Neuronal stem cell (in vitro differentiated cells): ENCODE measurements around the gene TLCD3A. TPM values are rescaled to one million over a fixed set of nuclear protein-coding genes. Genes with fewer than 3 reads are reported as not detected.
A peak's percentile ranks its signal among the peaks of the same experiment; 100 is the strongest.

Experiments
- DNase-seq: peaks from one replicate; pipeline ENCODE4 v3.0.0-alpha.2; 2013; ENCODE audit warnings: low spot score
- H2AFZ ChIP-seq: one replicate; pipeline ENCODE4 v1.6.1; 2013; ENCODE audit warnings: mild to moderate bottlenecking, low read length, inconsistent platforms
- H2AK5ac ChIP-seq: 2 replicates; pipeline ENCODE4 v1.6.1; 2013; ENCODE audit warnings: low read depth, mild to moderate bottlenecking, inconsistent platforms, low read length, moderate library complexity, mixed read lengths
- H2BK120ac ChIP-seq: 2 replicates; pipeline ENCODE4 v1.6.1; 2013; ENCODE audit warnings: low read depth, mild to moderate bottlenecking, inconsistent platforms, low read length, moderate library complexity, mixed read lengths
- H2BK12ac ChIP-seq: one replicate; pipeline ENCODE4 v1.6.1; 2013; ENCODE audit warnings: low read length, inconsistent platforms
- H2BK15ac ChIP-seq: 2 replicates; pipeline ENCODE4 v1.6.1; 2013; ENCODE audit warnings: mild to moderate bottlenecking, low read length, inconsistent platforms, mixed read lengths
- H2BK5ac ChIP-seq: one replicate; pipeline ENCODE4 v1.6.1; 2013; ENCODE audit warnings: inconsistent platforms, mild to moderate bottlenecking, low read length, moderate library complexity
- H3K14ac ChIP-seq: one replicate; pipeline ENCODE4 v1.6.1; 2013; ENCODE audit warnings: low read length, inconsistent platforms
- H3K18ac ChIP-seq: 2 replicates; pipeline ENCODE4 v1.6.1; 2013; ENCODE audit warnings: low read length, inconsistent platforms
- H3K23ac ChIP-seq: 2 replicates; pipeline ENCODE4 v1.6.1; 2013; ENCODE audit warnings: low read depth, mild to moderate bottlenecking, mixed read lengths, low read length, inconsistent platforms; ENCODE audit not compliant: poor library complexity
- H3K27ac ChIP-seq: replicated peaks from 3 replicates; pipeline ENCODE4 v1.5.1; 2013; ENCODE audit warnings: low read length, inconsistent platforms
- H3K27me3 ChIP-seq, 3 experiments: 2 replicates each; pipeline ENCODE4 v1.6.1; 2013; ENCODE audit warnings: low read length in 3 of 3, mild to moderate bottlenecking in 2 of 3, inconsistent platforms in 1 of 3, low read depth in 1 of 3, mixed read lengths in 1 of 3, moderate library complexity in 1 of 3; ENCODE audit not compliant: control insufficient read depth in 3 of 3, insufficient read depth in 3 of 3
- H3K36me3 ChIP-seq, 2 donors: replicated peaks in 1 of 2; 2 replicates each; pipeline ENCODE4 v1.6.1; 2013; ENCODE audit warnings: low read length in 2 of 2; ENCODE audit not compliant: control insufficient read depth in 2 of 2, insufficient read depth in 2 of 2
- H3K4ac ChIP-seq: 2 replicates; pipeline ENCODE4 v1.6.1; 2013; ENCODE audit warnings: inconsistent platforms, mild to moderate bottlenecking, low read length, moderate library complexity
- H3K4me1 ChIP-seq, 2 donors: 1 replicate in 1 of 2; 2 replicates in 1 of 2; pipeline ENCODE4 v1.6.1; 2013; ENCODE audit warnings: low read length in 2 of 2, low read depth in 1 of 2; ENCODE audit not compliant: control insufficient read depth in 2 of 2, insufficient read depth in 1 of 2
- H3K4me2 ChIP-seq: one replicate; pipeline ENCODE4 v1.6.1; 2013; ENCODE audit warnings: mild to moderate bottlenecking, low read length, inconsistent platforms; ENCODE audit not compliant: insufficient read depth, poor library complexity, severe bottlenecking
- H3K4me3 ChIP-seq, 2 donors: 2 replicates each; pipeline ENCODE4 v1.5.1; 2013; ENCODE audit warnings: low read length in 2 of 2, mild to moderate bottlenecking in 2 of 2, inconsistent platforms in 1 of 2, moderate library complexity in 1 of 2
- H3K79me1 ChIP-seq: one replicate; pipeline ENCODE4 v1.6.1; 2013; ENCODE audit warnings: low read depth, mild to moderate bottlenecking, inconsistent platforms, low read length, moderate library complexity
- H3K9ac ChIP-seq: one replicate; pipeline ENCODE4 v1.6.1; 2013; ENCODE audit warnings: mild to moderate bottlenecking, low read depth, low read length, inconsistent platforms; ENCODE audit not compliant: poor library complexity
- H3K9me3 ChIP-seq, 2 donors: replicated peaks in 1 of 2; 2 replicates each; pipeline versions ENCODE3 to v1.6.1; 2013; ENCODE audit warnings: low read length in 2 of 2, mild to moderate bottlenecking in 2 of 2, inconsistent platforms in 1 of 2, low read depth in 1 of 2, mixed read lengths in 1 of 2, moderate library complexity in 1 of 2; ENCODE audit not compliant: control insufficient read depth in 2 of 2, insufficient read depth in 1 of 2
- H4K8ac ChIP-seq: one replicate; pipeline ENCODE4 v1.6.1; 2013; ENCODE audit warnings: low read depth, mild to moderate bottlenecking, inconsistent platforms, low read length, moderate library complexity
- H4K91ac ChIP-seq: one replicate; pipeline ENCODE4 v1.6.1; 2013; ENCODE audit warnings: low read length, low read depth, mild to moderate bottlenecking, inconsistent platforms; ENCODE audit not compliant: poor library complexity
- WGBS, 2 donors: extraction: QIAGEN DNeasy Blood & Tissue Kit; methylation state at CpG; one replicate each; pipeline ENCODE4 v1.1.7; 2013; ENCODE audit warnings: missing lambda C conversion rate in 2 of 2, mixed read lengths in 1 of 2; ENCODE audit not compliant: insufficient read length in 2 of 2, insufficient replicate concordance in 1 of 2; ENCODE audit errors: extremely low coverage in 2 of 2; 5-methylcytosine and 5-hydroxymethylcytosine counted together
- polyA plus RNA-seq, 2 experiments: library from polyadenylated mRNA; stranded (reverse); fragments of 200-250 nt; gene quantifications; one replicate each; pipeline ENCODE4 v1.2.3, GENCODE V29; 2013

TLCD3A gene
- polyA plus RNA-seq (2013, experiment 1 of 2) = 25.6 TPM
- polyA plus RNA-seq (2013, experiment 2 of 2) = 25.3 TPM

DNA sequence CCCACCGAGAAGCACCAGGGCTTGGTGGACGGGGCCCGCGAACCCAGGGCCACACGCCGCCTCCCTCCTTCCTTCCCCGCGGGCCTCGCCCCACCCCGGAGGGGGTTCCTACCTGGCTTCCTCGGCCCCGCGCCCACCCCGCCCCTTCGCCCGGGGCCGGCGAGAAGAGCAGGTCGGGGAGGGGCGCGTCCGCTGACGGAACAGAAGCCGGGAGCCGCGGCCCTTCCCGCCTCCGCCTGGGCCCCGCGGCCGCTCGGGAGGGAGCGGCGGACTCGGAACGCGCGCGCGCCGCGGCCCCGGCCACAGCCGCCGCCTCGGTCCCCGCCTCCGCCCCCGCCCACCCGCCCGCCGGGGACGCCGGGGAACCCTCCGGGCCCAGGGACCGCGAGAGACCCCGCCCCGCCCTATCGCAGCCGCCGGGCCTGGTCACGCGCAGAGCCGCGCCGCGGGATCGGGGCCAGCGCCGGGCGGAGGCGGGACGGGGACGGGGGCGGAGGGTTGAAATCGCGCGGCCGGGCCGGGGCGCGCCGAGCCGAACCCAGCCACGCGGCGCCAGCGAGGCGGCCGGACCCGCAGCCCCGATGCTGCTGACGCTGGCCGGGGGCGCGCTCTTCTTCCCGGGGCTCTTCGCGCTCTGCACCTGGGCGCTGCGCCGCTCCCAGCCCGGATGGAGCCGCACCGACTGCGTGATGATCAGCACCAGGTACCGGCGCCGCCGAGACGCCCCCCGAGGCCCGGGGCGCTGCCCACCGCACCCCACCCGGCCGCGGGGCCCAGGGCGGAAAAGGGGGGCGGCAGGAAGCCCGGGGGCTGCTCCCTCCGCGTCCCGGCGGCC, at the start of gene TLCD3A:
Gene TLCD3A (plus strand): TSS at position 530 of the 835 bp plus-strand sequence. CDS start 52 bp downstream, at position 582.
- peak within 1 kb of the TSS; percentile 73 to 97 for H3K4me3 ChIP-seq
- no CpG with 5 or more reads among the region's 126 CpGs for WGBS, 2 donors
- H4K91ac ChIP-seq = no peak within 1 kb of the TSS
- peak within 1 kb of the TSS; percentile 95 for H2AFZ ChIP-seq
- no peak within 1 kb of the TSS for H2BK12ac ChIP-seq
- H3K23ac ChIP-seq = peak within 1 kb of the TSS; percentile 62
- H3K4ac ChIP-seq = peak within 1 kb of the TSS; percentile 57
- no peaks in the 10 kb centered on the region for H3K9me3 ChIP-seq
- H3K4me1 ChIP-seq = peaks cover 6 to 7% of the 10 kb centered on the region in 2 donors
- H3K79me1 ChIP-seq = no peaks in the 10 kb centered on the region
- peak within 1 kb of the TSS; percentile 68 for H3K27ac ChIP-seq
- H2AK5ac ChIP-seq = peak within 1 kb of the TSS; percentile 67
- peak within 1 kb of the TSS; percentile 100 for H3K18ac ChIP-seq
- peak within 1 kb of the TSS; percentile 86 for H3K4me2 ChIP-seq
- no peak for DNase-seq
- no peak within 1 kb of the TSS for H4K8ac ChIP-seq
- H3K36me3 ChIP-seq = peaks cover 12 to 44% of the 10 kb centered on the region in 2 donors
- no peak within 1 kb of the TSS for H2BK5ac ChIP-seq
- no peaks in the 10 kb centered on the region for H3K27me3 ChIP-seq
- no peak within 1 kb of the TSS for H3K14ac ChIP-seq
- H3K9ac ChIP-seq = peak within 1 kb of the TSS; percentile 88
- H2BK15ac ChIP-seq = peak within 1 kb of the TSS; percentile 71
- peak within 1 kb of the TSS; percentile 40 for H2BK120ac ChIP-seq

DNA sequence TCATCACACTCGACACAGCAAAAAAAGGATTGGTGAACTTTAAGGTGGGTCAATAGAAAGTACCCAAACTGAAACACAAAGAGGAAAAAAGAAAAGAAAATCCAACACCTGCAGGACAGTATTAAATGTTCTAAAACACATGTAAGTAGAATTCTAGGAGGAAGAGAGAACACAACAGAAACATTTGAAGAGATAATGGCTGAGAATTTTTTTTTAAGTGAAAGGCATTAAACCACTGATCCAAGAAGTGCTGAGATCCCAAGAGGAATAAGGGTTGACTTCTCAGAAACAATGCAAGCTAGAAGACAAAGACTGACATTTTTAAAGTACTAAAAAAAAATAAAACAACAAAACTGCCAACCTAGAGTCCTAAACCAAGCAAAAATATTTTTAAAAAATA, 49.4 kb upstream of the TLCD3A start:
- Histone ChIP-seq H3K4ac (no peak overlapping the region), H3K23ac (no peak overlapping the region), H3K27me3 (no peaks in the 10 kb centered on the region), H2AK5ac (no peak overlapping the region), H3K9me3 (peaks cover 1 to 12% of the 10 kb centered on the region in 2 donors), H2BK5ac (no peak overlapping the region), H3K14ac (no peak overlapping the region), H4K8ac (no peak overlapping the region), H2AFZ (no peak overlapping the region), H2BK15ac (no peak overlapping the region), H3K79me1 (peaks cover 2% of the 10 kb centered on the region), H2BK120ac (no peak overlapping the region), H3K27ac (no peak overlapping the region), H3K9ac (no peak overlapping the region), H3K18ac (no peak overlapping the region), H3K4me1 (peaks cover 0 to 6% of the 10 kb centered on the region in 2 donors), H3K4me3 (no peak overlapping the region), H2BK12ac (no peak overlapping the region), H4K91ac (no peak overlapping the region), H3K4me2 (no peak overlapping the region), H3K36me3 (peaks cover 1 to 30% of the 10 kb centered on the region in 2 donors)
- WGBS, 2 donors = no CpG with 5 or more reads among the region's 1 CpG
- no peak for DNase-seq

DNA sequence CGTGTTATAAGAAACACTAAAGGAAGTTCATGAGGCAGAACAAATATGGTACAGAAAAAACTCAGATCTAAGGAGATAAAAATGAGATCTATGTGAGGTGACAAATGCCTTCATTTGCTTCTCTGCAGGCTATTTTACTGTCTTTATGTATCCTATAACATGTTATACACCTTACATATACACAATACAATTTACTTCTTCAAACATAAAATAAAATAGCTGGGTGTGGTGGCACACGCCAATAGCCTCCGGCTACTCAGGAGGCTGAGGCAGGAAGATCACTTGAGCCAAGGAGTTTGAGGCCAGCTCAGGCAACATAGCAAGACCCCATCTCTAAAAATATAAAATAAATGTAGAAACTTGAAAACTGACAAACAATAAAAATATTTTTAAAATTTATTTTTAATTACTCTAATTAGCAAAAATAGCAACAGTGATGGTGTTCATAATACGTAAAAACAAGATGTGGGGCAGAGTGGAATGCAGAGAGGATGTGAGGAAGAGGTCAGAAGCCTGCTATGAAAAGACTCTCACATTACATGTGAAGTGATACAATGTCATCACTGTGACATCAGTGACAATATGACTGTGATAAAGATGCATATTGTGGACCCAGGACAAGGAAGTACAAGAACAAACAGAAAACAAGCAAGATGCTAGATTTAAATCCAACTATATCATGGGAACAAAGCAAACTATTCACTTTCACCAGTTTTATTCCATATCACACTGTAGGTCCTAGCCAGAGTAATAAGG, 48.7 kb upstream of the TLCD3A start:
- Histone ChIP-seq H3K27ac (no peak overlapping the region), H3K9ac (no peak overlapping the region), H3K18ac (no peak overlapping the region), H2AK5ac (no peak overlapping the region), H4K91ac (no peak overlapping the region), H3K4me3 (no peak overlapping the region), H3K79me1 (peaks cover 2% of the 10 kb centered on the region), H3K23ac (no peak overlapping the region), H3K4ac (no peak overlapping the region), H3K27me3 (no peaks in the 10 kb centered on the region), H2BK12ac (no peak overlapping the region), H2AFZ (no peak overlapping the region), H3K14ac (no peak overlapping the region), H2BK5ac (no peak overlapping the region), H3K4me2 (no peak overlapping the region), H3K4me1 (peaks cover 0 to 6% of the 10 kb centered on the region in 2 donors), H3K36me3 (peaks cover 1 to 37% of the 10 kb centered on the region in 2 donors), H3K9me3 (peaks cover 1 to 12% of the 10 kb centered on the region in 2 donors), H2BK15ac (no peak overlapping the region), H4K8ac (no peak overlapping the region), H2BK120ac (no peak overlapping the region)
- no peak for DNase-seq
- no CpG with 5 or more reads among the region's 4 CpGs for WGBS, 2 donors

DNA sequence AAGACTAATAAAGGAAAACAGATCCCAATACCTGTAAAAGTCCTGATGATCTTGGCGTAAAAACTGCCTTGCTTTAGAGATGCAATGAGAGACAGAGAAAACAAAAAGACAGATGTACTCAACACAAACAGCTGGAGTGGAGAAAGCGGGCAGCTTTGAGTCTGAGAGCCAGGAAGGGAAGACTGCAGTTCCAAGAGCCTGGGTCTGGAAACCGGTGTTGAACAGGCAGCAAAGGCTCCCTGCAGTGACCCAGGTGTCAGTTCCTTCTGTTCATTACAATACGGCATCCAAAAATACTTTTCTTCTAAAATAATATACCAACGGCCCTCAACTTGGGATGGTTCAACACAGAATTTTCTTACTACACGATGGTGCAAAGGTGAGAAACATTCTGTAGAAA, 47.4 kb upstream of the TLCD3A start:
- no peak overlapping the region for H4K8ac ChIP-seq
- peaks cover 1 to 12% of the 10 kb centered on the region in 2 donors for H3K9me3 ChIP-seq
- H3K27me3 ChIP-seq = no peaks in the 10 kb centered on the region
- no peak overlapping the region for H3K4me3 ChIP-seq
- H3K27ac ChIP-seq = no peak overlapping the region
- no peak overlapping the region for H2BK15ac ChIP-seq
- H2AFZ ChIP-seq = no peak overlapping the region
- peaks cover 2% of the 10 kb centered on the region for H3K79me1 ChIP-seq
- H3K9ac ChIP-seq = no peak overlapping the region
- peaks cover 0 to 6% of the 10 kb centered on the region in 2 donors for H3K4me1 ChIP-seq
- H2BK5ac ChIP-seq = no peak overlapping the region
- WGBS, 2 donors = no CpG with 5 or more reads among the region's 6 CpGs
- DNase-seq = no peak
- no peak overlapping the region for H3K4ac ChIP-seq
- no peak overlapping the region for H3K4me2 ChIP-seq
- H2AK5ac ChIP-seq = peak overlapping the region; percentile 14
- H4K91ac ChIP-seq = no peak overlapping the region
- no peak overlapping the region for H2BK120ac ChIP-seq
- no peak overlapping the region for H3K18ac ChIP-seq
- H3K36me3 ChIP-seq = peaks cover 3 to 48% of the 10 kb centered on the region in 2 donors
- no peak overlapping the region for H3K23ac ChIP-seq
- H2BK12ac ChIP-seq = no peak overlapping the region
- no peak overlapping the region for H3K14ac ChIP-seq
